ENCODE data around the gene CIB4.

- no peak for TF ChIP-seq CTCF (IDR thresholded peaks at IDR 0.05)
- TF ChIP-seq POLR2A (IDR thresholded peaks at IDR 0.05), result no peak
- no peak for TF ChIP-seq EP300 (IDR thresholded peaks at IDR 0.05)
Observed at GRCh38 chr2:26678035-26678434, 36.9 kb upstream of the CIB4 start.

Measured in ovary (tissue), 3 donors.